Measurements from ENCODE around the gene TMEM145.

TMEM145 gene

GRCh38 chr19:42278452-42279154 is 34.5 kb upstream of the TMEM145 start:
- DNase-seq, result no peak

GRCh38 chr19:42279155-42279901 is 33.8 kb upstream of the TMEM145 start:
- DNase-seq, result no peak

- peak; percentile 94 for DNase-seq
Measured at GRCh38 chr19:42279902-42280814, 33.0 kb upstream of the TMEM145 start.

- peak; percentile 64 for DNase-seq
Measured at GRCh38 chr19:42280815-42281145, 32.3 kb upstream of the TMEM145 start.

- peak; percentile 64 for DNase-seq
Measured at GRCh38 chr19:42281146-42281826, 31.8 kb upstream of the TMEM145 start.

GRCh38 chr19:42281827-42282762 is 31.0 kb upstream of the TMEM145 start:
- DNase-seq, result peak; percentile 77

GRCh38 chr19:42282819-42283187 is 30.3 kb upstream of the TMEM145 start:
- DNase-seq, result no peak

GRCh38 chr19:42283188-42284065 is 29.7 kb upstream of the TMEM145 start:
- DNase-seq, result peak; percentile 97

- peak; percentile 88 for DNase-seq
Measured at GRCh38 chr19:42284066-42284501, 29.0 kb upstream of the TMEM145 start.

GRCh38 chr19:42284591-42285341 is 28.3 kb upstream of the TMEM145 start:
- peak; percentile 56 for DNase-seq

GRCh38 chr19:42285541-42285941 is 27.6 kb upstream of the TMEM145 start:
- peak; percentile 52 for DNase-seq

GRCh38 chr19:42285988-42286348 is 27.1 kb upstream of the TMEM145 start:
- DNase-seq, result no peak

- DNase-seq, result peak; percentile 18
Measured at GRCh38 chr19:42286349-42287016, 26.6 kb upstream of the TMEM145 start.

- no peak for DNase-seq
Measured at GRCh38 chr19:42287017-42287826, 25.9 kb upstream of the TMEM145 start.

GRCh38 chr19:42287827-42288107 is 25.3 kb upstream of the TMEM145 start:
- no peak for DNase-seq

GRCh38 chr19:42288387-42288786 is 24.7 kb upstream of the TMEM145 start:
- peak; percentile 80 for DNase-seq

- no peak for DNase-seq
Measured at GRCh38 chr19:42288881-42289555, 24.1 kb upstream of the TMEM145 start.

- DNase-seq, result no peak
Measured at GRCh38 chr19:42289556-42290041, 23.5 kb upstream of the TMEM145 start.
